Transverse colon (tissue), 4 donors: Measurements from ENCODE around the gene SLC14A1. TPM values are rescaled to one million over a fixed set of nuclear protein-coding genes. Genes with fewer than 3 reads are reported as not detected.

Experiments used
- DNase-seq: peaks from one replicate; pipeline ENCODE4 v3.0.0-alpha.2; 2019
- H3K27ac ChIP-seq, 4 donors: fragments of 200-600 bp; sonication (generic); 2 replicates each; pipeline ENCODE4 v1.5.1; 2016 to 2018; ENCODE audit warnings: inconsistent platforms in 4 of 4
- H3K27me3 ChIP-seq: fragments of 200-600 bp; sonication (generic); 2 replicates; pipeline ENCODE4 v1.5.1; 2017; ENCODE audit warnings: inconsistent platforms
- H3K36me3 ChIP-seq, 4 donors: fragments of 200-600 bp; sonication (generic); 2 replicates each; pipeline ENCODE4 v1.5.1; 2017 to 2019; ENCODE audit warnings: inconsistent platforms in 4 of 4
- H3K4me1 ChIP-seq, 4 donors: fragments of 200-600 bp; sonication (generic); 2 replicates each; pipeline ENCODE4 v1.5.1; 2017 to 2020; ENCODE audit warnings: inconsistent platforms in 4 of 4
- H3K4me3 ChIP-seq, 4 donors: fragments of 200-600 bp; sonication (generic); 1 replicate in 1 of 4; 2 replicates in 3 of 4; pipeline versions ENCODE4 v1.5.1 to v1.6.1; 2017 to 2019; ENCODE audit warnings: inconsistent platforms in 4 of 4
- H3K9me3 ChIP-seq, 2 donors: fragments of 200-600 bp; sonication (generic); 2 replicates each; pipeline ENCODE4 v1.5.1; 2017 to 2019; ENCODE audit warnings: inconsistent platforms in 2 of 2
- EP300 ChIP-seq: sonication (generic); formaldehyde crosslinking; IDR thresholded peaks from one replicate; pipeline ENCODE4 v1.6.1; 2017; ENCODE audit warnings: antibody characterized with exemption, low read depth
- POLR2A ChIP-seq: fragments of 450-650 bp; IDR thresholded peaks from one replicate; pipeline ENCODE4 v1.6.1; 2016; ENCODE audit warnings: antibody characterized with exemption, mild to moderate bottlenecking, moderate library complexity
- POLR2AphosphoS5 ChIP-seq, 3 donors: sonication (generic); formaldehyde crosslinking; IDR thresholded peaks; one replicate each; pipeline ENCODE4 v1.6.1; 2016; ENCODE audit warnings: antibody characterized with exemption in 3 of 3
- WGBS, 2 donors: methylation state at CpG; one replicate each; pipeline ENCODE4 v1.1.5; 2018; ENCODE audit warnings: low coverage in 1 of 2; 5-methylcytosine and 5-hydroxymethylcytosine counted together
- in situ Hi-C, 4 donors: fragments of 200-750 bp; cut with MboI; loops; one replicate each; pipeline versions ENCODE4 v1.15.0 to v1.15.1; 2017; ENCODE audit warnings: low sequenced_read_pairs in 3 of 4, low pct_ligation_motif_present in 1 of 4, low pct_unique_long_range_greater_than_20kb in 1 of 4
- intact Hi-C: fragments of 100-400 bp; cut with DNase I; formaldehyde crosslinking; loops from one replicate; pipeline ENCODE4 v1.15.1; 2023; ENCODE audit warnings: low total_unique reads
- total RNA-seq, 4 donors: library from RNA; depleted of rRNA; stranded (reverse); fragments of >200 nt; gene quantifications; one replicate each; pipeline ENCODE4 v1.1.0, GENCODE V29; 2016
- TF ChIP-seq, protein P1 (sequence below), 5 experiments: fragments of 200-600 bp in 3 of 5; fragments of 450-650 bp in 2 of 5; sonication (generic) in 3 of 5; IDR thresholded peaks; 1 replicate in 2 of 5; 2 replicates in 3 of 5; pipeline ENCODE4 v1.5.1; 2016 to 2017; ENCODE audit warnings: antibody characterized with exemption in 5 of 5, inconsistent platforms in 3 of 5, mild to moderate bottlenecking in 2 of 5, moderate library complexity in 1 of 5

The SLC14A1 gene
- total RNA-seq, 4 donors from 2014 or later, result 0.75 to 2.9 (median 0.95) TPM; not detected in 1

- H3K27me3 ChIP-seq, result no peaks in the 10 kb centered on the region
- H3K27ac ChIP-seq, result no peak overlapping the region
- H3K4me3 ChIP-seq, result no peak overlapping the region
- intact Hi-C loops (no loop called here), in situ Hi-C loops (no loop called here)
- no peaks in the 10 kb centered on the region for H3K4me1 ChIP-seq
- 76 to 93% methylated on average over 4 of the region's 4 CpGs for WGBS, 2 donors
- H3K36me3 ChIP-seq, result no peaks in the 10 kb centered on the region
- no peak for DNase-seq
- H3K9me3 ChIP-seq, result peaks cover 13% of the 10 kb centered on the region in 2 donors
- no peak for TF ChIP-seq POLR2AphosphoS5 (IDR thresholded peaks at IDR 0.05)
- TF ChIP-seq EP300, result no peak
These were observed 15.2 kb upstream of the SLC14A1 start for GRCh38 chr18:45708831-45709230.

DNA sequence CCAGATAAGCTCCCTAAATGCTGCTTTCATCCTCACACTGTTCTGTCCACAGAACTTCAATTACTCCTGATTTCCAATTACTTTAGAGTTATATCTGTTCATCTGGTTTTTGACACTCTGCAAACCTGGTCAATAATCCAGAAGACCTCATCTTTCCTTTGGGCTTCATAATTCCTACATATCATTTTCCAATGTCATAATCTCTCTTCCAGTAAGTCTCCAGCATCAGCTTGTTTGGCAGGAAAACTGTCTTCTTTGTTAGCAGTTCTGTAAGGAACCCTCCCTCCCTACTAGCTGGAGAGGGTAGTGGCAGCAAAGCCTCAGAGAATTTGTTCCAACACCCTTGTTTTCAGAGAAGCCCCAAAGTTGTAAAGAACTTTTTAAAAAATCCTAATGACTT, 11.9 kb upstream of the SLC14A1 start:
- no peaks in the 10 kb centered on the region for H3K27me3 ChIP-seq
- intact Hi-C loops (no loop called here), in situ Hi-C loops (no loop called here)
- H3K9me3 ChIP-seq, result peaks cover 13% of the 10 kb centered on the region in 2 donors
- TF ChIP-seq EP300 (no peak), POLR2A (no peak), POLR2AphosphoS5 (IDR thresholded peaks at IDR 0.05) (no peak)
- TF ChIP-seq, protein P1, sequence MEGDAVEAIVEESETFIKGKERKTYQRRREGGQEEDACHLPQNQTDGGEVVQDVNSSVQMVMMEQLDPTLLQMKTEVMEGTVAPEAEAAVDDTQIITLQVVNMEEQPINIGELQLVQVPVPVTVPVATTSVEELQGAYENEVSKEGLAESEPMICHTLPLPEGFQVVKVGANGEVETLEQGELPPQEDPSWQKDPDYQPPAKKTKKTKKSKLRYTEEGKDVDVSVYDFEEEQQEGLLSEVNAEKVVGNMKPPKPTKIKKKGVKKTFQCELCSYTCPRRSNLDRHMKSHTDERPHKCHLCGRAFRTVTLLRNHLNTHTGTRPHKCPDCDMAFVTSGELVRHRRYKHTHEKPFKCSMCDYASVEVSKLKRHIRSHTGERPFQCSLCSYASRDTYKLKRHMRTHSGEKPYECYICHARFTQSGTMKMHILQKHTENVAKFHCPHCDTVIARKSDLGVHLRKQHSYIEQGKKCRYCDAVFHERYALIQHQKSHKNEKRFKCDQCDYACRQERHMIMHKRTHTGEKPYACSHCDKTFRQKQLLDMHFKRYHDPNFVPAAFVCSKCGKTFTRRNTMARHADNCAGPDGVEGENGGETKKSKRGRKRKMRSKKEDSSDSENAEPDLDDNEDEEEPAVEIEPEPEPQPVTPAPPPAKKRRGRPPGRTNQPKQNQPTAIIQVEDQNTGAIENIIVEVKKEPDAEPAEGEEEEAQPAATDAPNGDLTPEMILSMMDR (IDR thresholded peaks at IDR 0.05), result no peak
- no peak overlapping the region for H3K27ac ChIP-seq
- no peaks in the 10 kb centered on the region for H3K4me1 ChIP-seq
- DNase-seq, result no peak
- no peak overlapping the region for H3K4me3 ChIP-seq
- no peaks in the 10 kb centered on the region for H3K36me3 ChIP-seq

DNA sequence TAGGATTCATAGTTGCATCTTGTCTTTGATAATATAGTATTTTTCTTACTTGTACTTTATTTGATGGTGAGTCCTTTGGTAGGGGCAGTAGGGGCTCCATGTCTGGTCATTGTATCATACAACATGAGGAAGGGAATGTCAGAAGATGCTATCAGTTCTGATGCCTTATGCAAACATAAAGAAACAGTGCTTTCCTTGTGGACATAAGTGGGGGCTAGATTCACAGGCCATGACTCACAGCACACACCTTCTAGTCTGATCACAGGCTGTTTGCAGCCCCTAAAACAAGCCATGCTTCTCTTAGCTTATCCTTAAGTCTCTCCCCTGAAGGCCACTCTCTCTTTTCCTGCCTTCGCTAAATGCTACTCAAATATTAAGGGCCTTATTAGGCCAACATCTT, 10.7 kb upstream of the SLC14A1 start:
- intact Hi-C loops (no loop called here), in situ Hi-C loops (no loop called here)
- 94% methylated on average over 1 of the region's 1 CpG; no CpG with 5 or more reads in 1 of the 2 donors for WGBS, 2 donors

DNA sequence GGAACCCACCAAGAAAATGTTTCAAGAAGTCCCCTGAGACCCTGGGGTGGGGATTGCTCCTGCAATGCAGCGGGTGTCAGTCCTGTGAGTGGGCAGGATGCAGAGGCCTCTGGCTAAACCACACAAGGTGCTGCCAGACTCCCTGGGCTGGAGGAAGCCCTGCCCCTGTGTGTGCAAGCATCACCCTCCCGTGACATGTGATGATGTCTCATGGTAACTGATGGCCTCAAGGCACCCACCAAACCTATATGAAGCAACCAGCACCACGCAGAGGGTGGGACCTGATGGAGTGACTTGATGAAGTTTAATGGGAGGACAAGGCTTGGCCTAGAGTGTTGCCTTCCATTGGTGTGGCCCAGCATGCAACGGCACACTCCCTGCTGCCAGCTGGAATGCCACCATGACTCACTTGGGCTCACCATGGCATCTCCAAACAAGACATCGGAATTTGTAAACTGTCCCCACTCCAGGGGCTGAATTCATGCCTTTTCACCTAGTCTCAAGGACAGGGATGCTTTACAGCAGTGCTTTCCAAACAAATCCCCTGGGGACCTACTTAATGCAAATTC, 8.7 kb upstream of the SLC14A1 start:
- TF ChIP-seq POLR2A, result no peak
- no peak for TF ChIP-seq EP300
- TF ChIP-seq, protein P1 (IDR thresholded peaks at IDR 0.05), result no peak
- TF ChIP-seq POLR2AphosphoS5 (IDR thresholded peaks at IDR 0.05), result no peak
- no peaks in the 10 kb centered on the region for H3K36me3 ChIP-seq
- in situ Hi-C loops, result no loop called here
- H3K4me1 ChIP-seq, result no peaks in the 10 kb centered on the region
- intact Hi-C loops, result no loop called here
- H3K27me3 ChIP-seq, result no peaks in the 10 kb centered on the region
- WGBS, 2 donors, result 74 to 83% methylated on average over 1 to 5 of the region's 5 CpGs
- H3K27ac ChIP-seq, result no peak overlapping the region
- no peak overlapping the region for H3K4me3 ChIP-seq
- H3K9me3 ChIP-seq, result no peaks in the 10 kb centered on the region
- DNase-seq, result no peak

More for the DNA sequence above, 10.7 kb upstream of the SLC14A1 start:
- no peak overlapping the region for H3K4me3 ChIP-seq
- no peaks in the 10 kb centered on the region for H3K36me3 ChIP-seq
- H3K27ac ChIP-seq, result no peak overlapping the region
- peaks cover 12 to 13% of the 10 kb centered on the region in 2 donors for H3K9me3 ChIP-seq
- DNase-seq, result no peak
- H3K27me3 ChIP-seq, result no peaks in the 10 kb centered on the region
- TF ChIP-seq POLR2AphosphoS5 (IDR thresholded peaks at IDR 0.05), result no peak
- H3K4me1 ChIP-seq, result no peaks in the 10 kb centered on the region

DNA sequence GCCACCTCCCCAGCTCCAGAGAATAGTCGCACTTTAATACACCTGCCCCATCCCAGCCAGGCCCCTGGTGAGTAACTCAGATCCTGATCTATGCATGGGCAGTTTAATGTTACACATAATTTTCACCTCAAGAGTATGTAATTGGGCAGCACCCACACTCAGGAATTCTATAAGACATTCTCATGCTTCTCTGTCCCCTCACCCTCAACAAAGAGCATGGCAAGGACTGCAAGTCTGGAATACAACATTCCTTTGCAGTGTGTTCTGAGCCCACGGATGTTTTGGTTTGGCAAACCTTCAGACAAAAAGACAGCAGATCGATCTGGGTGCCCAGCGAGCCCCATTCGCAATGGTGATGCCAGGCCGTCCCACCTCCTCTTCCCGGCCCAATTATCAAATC, 4.9 kb upstream of the SLC14A1 start:
- H3K4me3 ChIP-seq, result no peak overlapping the region
- no peak for TF ChIP-seq POLR2A
- no peak for TF ChIP-seq POLR2AphosphoS5 (IDR thresholded peaks at IDR 0.05)
- TF ChIP-seq, protein P1 (IDR thresholded peaks at IDR 0.05), result no peak
- no peak for TF ChIP-seq EP300
- H3K27ac ChIP-seq, result no peak overlapping the region
- H3K4me1 ChIP-seq, result no peaks in the 10 kb centered on the region
- DNase-seq, result no peak
- no peaks in the 10 kb centered on the region for H3K36me3 ChIP-seq
- no peaks in the 10 kb centered on the region for H3K9me3 ChIP-seq
- 82 to 91% methylated on average over 6 to 7 of the region's 7 CpGs for WGBS, 2 donors
- peaks cover 5% of the 10 kb centered on the region for H3K27me3 ChIP-seq
- intact Hi-C loops, result no loop called here
- in situ Hi-C loops, result no loop called here
